ENCODE results near the gene PLA2G7. TPM values are rescaled to one million over a fixed set of nuclear protein-coding genes. Genes with fewer than 3 reads are reported as not detected.

The PLA2G7 gene
- total and polyA plus RNA-seq, 2 donors (not counting 3 experiments of a cell fraction or from before 2014, with no cell fraction given) = not detected

DNA sequence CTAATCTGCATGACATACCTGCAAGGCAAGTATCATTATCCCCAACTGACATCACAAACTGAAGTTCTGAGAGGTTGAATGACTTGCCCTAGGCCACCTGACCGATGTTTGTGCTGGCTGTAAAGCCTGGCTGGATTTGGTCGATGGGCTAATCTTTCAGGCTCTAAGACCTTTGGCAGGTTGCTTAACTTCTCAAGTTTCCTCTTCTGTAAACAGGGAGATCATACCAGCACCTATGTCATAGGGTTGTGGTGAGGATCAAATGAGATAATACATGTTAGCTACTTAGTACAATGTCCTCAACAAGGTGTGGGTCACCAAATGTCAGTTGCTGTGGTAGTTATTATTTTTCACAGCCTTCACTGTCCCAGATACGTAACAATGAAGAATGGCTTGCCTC, 25.8 kb upstream of the PLA2G7 start:
- ChIA-PET CTCF (interaction anchor here (1.0 kb wide), 1 partner anchor 47 kb away, joined by 3 read pairs; no protein-coding TSS in a partner anchor), POLR2A (no interaction called here)
- BruUV-seq (replicated peaks) = no TSS peak
- Histone ChIP-seq H3K4me2 (ENCODE audit: insufficient read depth, low read length) (no peak overlapping the region), H4K20me1 (replicated peaks; ENCODE audit: control insufficient read depth, extremely low read depth, insufficient read depth, low read length) (no peaks in the 10 kb centered on the region), H3K4me3 (replicated peaks in 1 of 3; ENCODE audit: insufficient read depth in 1 of 3, low read depth in 1 of 3, low read length in 3 of 3) (no peak overlapping the region), H3K9ac (replicated peaks; ENCODE audit: extremely low read depth, insufficient read depth, low read length) (no peak overlapping the region), H3K4me1 (ENCODE audit: control insufficient read depth, extremely low read depth, insufficient read depth, low read length) (no peaks in the 10 kb centered on the region), H3K27me3 (ENCODE audit: control insufficient read depth in 2 of 2, insufficient read depth in 2 of 2, low read length in 2 of 2) (peaks cover 0 to 5% of the 10 kb centered on the region in 2 experiments), H3K27ac (ENCODE audit: insufficient read depth, low read depth, low read length) (no peak overlapping the region), H2AFZ (ENCODE audit: low read depth, low read length) (no peak overlapping the region), H3K9me1 (replicated peaks; ENCODE audit: control insufficient read depth, extremely low read depth, insufficient read depth, low read length) (no peaks in the 10 kb centered on the region), H3K36me3 (ENCODE audit: control insufficient read depth in 2 of 2, extremely low read depth in 1 of 2, insufficient read depth in 2 of 2, low read length in 2 of 2) (no peaks in the 10 kb centered on the region), H3K79me2 (ENCODE audit: control insufficient read depth, insufficient read depth, low read length) (no peaks in the 10 kb centered on the region), H3K9me3 (replicated peaks; ENCODE audit: control insufficient read depth, insufficient read depth, low read length) (no peaks in the 10 kb centered on the region)
- intact Hi-C loops (cut with micrococcal nuclease) (no loop called here), dilution Hi-C loops (cut with MboI; ENCODE audit: extremely low pct_ligation_motif_present, low sequenced_read_pairs) (no loop called here)
- FAIRE-seq (no peak), DNase-seq (ENCODE audit: low read depth, low spot score) (no peak)
- TF ChIP-seq, protein P1, sequence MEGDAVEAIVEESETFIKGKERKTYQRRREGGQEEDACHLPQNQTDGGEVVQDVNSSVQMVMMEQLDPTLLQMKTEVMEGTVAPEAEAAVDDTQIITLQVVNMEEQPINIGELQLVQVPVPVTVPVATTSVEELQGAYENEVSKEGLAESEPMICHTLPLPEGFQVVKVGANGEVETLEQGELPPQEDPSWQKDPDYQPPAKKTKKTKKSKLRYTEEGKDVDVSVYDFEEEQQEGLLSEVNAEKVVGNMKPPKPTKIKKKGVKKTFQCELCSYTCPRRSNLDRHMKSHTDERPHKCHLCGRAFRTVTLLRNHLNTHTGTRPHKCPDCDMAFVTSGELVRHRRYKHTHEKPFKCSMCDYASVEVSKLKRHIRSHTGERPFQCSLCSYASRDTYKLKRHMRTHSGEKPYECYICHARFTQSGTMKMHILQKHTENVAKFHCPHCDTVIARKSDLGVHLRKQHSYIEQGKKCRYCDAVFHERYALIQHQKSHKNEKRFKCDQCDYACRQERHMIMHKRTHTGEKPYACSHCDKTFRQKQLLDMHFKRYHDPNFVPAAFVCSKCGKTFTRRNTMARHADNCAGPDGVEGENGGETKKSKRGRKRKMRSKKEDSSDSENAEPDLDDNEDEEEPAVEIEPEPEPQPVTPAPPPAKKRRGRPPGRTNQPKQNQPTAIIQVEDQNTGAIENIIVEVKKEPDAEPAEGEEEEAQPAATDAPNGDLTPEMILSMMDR (IDR thresholded peaks at IDR 0.05; ENCODE audit: extremely low read depth in 1 of 2, insufficient read depth in 1 of 2, low read depth in 1 of 2, low read length in 2 of 2) = no peak
- no peak for TF ChIP-seq POLR2AphosphoS5 (IDR thresholded peaks at IDR 0.05; ENCODE audit: insufficient read depth, low read depth, low read length)
- TF ChIP-seq JUN (IDR thresholded peaks at IDR 0.05; ENCODE audit: borderline replicate concordance, insufficient read depth, insufficient read length, low read depth) = no peak
- no peak for TF ChIP-seq GATA2 (IDR thresholded peaks at IDR 0.05; ENCODE audit: insufficient read depth, insufficient read length, low read depth, low read length)
- TF ChIP-seq, protein P2, sequence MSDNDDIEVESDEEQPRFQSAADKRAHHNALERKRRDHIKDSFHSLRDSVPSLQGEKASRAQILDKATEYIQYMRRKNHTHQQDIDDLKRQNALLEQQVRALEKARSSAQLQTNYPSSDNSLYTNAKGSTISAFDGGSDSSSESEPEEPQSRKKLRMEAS (IDR thresholded peaks at IDR 0.05; ENCODE audit: insufficient read depth, insufficient read length) = no peak

Measured in endothelial cell of umbilical vein (primary cell).